Breast epithelium (tissue), 4 donors: ENCODE measurements around the gene CBARP. TPM values are rescaled to one million over a fixed set of nuclear protein-coding genes. Genes with fewer than 3 reads are reported as not detected.

ENCODE experiments used
- DNase-seq, 2 donors: peaks; one replicate each; pipeline ENCODE4 v3.0.0-alpha.2; 2019; ENCODE audit warnings: low spot score in 2 of 2
- H3K27ac ChIP-seq, 2 donors: fragments of 200-600 bp; sonication (generic) in 1 of 2; one replicate each; pipeline ENCODE4 v1.5.1; 2016 to 2019; ENCODE audit warnings: mild to moderate bottlenecking in 1 of 2
- H3K27me3 ChIP-seq, 2 donors: fragments of 200-600 bp; sonication (generic) in 1 of 2; one replicate each; pipeline versions ENCODE4 v1.5.1 to v1.6.0; 2017 to 2019; ENCODE audit warnings: control low read depth in 1 of 2, mild to moderate bottlenecking in 1 of 2
- H3K36me3 ChIP-seq: fragments of 200-600 bp; one replicate; pipeline ENCODE4 v1.5.1; 2019
- H3K4me1 ChIP-seq, 2 donors: fragments of 200-600 bp; sonication (generic); one replicate each; pipeline ENCODE4 v1.5.1; 2016 to 2019; ENCODE audit warnings: control low read depth in 1 of 2
- H3K4me3 ChIP-seq, 3 donors: fragments of 200-600 bp; sonication (generic); 1 replicate in 2 of 3; 2 replicates in 1 of 3; pipeline ENCODE4 v1.5.1; 2016 to 2019; ENCODE audit warnings: mild to moderate bottlenecking in 3 of 3, moderate library complexity in 2 of 3
- H3K9me3 ChIP-seq, 2 donors: fragments of 200-600 bp; sonication (generic) in 1 of 2; one replicate each; pipeline ENCODE4 v1.5.1; 2016 to 2019; ENCODE audit warnings: control low read depth in 1 of 2
- CTCF ChIP-seq, 3 donors: fragments of 450-650 bp; IDR thresholded peaks; one replicate each; pipeline ENCODE4 v1.5.1; 2016 to 2017; ENCODE audit warnings: antibody characterized with exemption in 3 of 3, mild to moderate bottlenecking in 3 of 3, moderate library complexity in 3 of 3
- POLR2A ChIP-seq: fragments of 450-650 bp; IDR thresholded peaks from one replicate; pipeline ENCODE4 v1.6.1; 2016; ENCODE audit warnings: antibody characterized with exemption, mild to moderate bottlenecking, moderate library complexity
- POLR2AphosphoS5 ChIP-seq, 3 donors: sonication (generic); formaldehyde crosslinking; IDR thresholded peaks; one replicate each; pipeline ENCODE4 v1.6.1; 2017; ENCODE audit warnings: antibody characterized with exemption in 3 of 3
- intact Hi-C: fragments of 100-400 bp; cut with DNase I; formaldehyde crosslinking; loops from one replicate; pipeline ENCODE4 v1.15.1; 2023; ENCODE audit warnings: low total_unique reads
- total RNA-seq, 3 donors: library from RNA; depleted of rRNA; stranded (reverse); fragments of >200 nt; gene quantifications; one replicate each; pipeline ENCODE4 v1.1.0, GENCODE V29; 2016

CBARP gene
- total RNA-seq, 3 donors from 2014 or later: 0.98 to 4.8 TPM; not detected in 1

GRCh38 chr19:1284293-1284978, 46.6 kb upstream of the CBARP start:
- DNase-seq: no peak
- Histone ChIP-seq H3K27me3 (peaks cover 20 to 60% of the 10 kb centered on the region in 2 donors), H3K36me3 (no peaks in the 10 kb centered on the region), H3K27ac (no peak overlapping the region), H3K4me3 (no peak overlapping the region), H3K9me3 (no peaks in the 10 kb centered on the region), H3K4me1 (no peaks in the 10 kb centered on the region)
- intact Hi-C loops: no loop called here
- TF ChIP-seq POLR2A: no peak
- TF ChIP-seq CTCF (IDR thresholded peaks at IDR 0.05): no peak
- no peak for TF ChIP-seq POLR2AphosphoS5 (IDR thresholded peaks at IDR 0.05)

- peaks cover 20 to 55% of the 10 kb centered on the region in 2 donors for H3K27me3 ChIP-seq
- H3K9me3 ChIP-seq: no peaks in the 10 kb centered on the region
- H3K27ac ChIP-seq: no peak overlapping the region
- H3K4me3 ChIP-seq: no peak overlapping the region
- H3K4me1 ChIP-seq: no peaks in the 10 kb centered on the region
- TF ChIP-seq POLR2A (no peak), POLR2AphosphoS5 (IDR thresholded peaks at IDR 0.05) (no peak), CTCF (IDR thresholded peaks at IDR 0.05) (no peak)
- intact Hi-C loops: no loop called here
- no peaks in the 10 kb centered on the region for H3K36me3 ChIP-seq
- DNase-seq: no peak
Measured at GRCh38 chr19:1283917-1284292, 46.1 kb upstream of the CBARP start.

DNA sequence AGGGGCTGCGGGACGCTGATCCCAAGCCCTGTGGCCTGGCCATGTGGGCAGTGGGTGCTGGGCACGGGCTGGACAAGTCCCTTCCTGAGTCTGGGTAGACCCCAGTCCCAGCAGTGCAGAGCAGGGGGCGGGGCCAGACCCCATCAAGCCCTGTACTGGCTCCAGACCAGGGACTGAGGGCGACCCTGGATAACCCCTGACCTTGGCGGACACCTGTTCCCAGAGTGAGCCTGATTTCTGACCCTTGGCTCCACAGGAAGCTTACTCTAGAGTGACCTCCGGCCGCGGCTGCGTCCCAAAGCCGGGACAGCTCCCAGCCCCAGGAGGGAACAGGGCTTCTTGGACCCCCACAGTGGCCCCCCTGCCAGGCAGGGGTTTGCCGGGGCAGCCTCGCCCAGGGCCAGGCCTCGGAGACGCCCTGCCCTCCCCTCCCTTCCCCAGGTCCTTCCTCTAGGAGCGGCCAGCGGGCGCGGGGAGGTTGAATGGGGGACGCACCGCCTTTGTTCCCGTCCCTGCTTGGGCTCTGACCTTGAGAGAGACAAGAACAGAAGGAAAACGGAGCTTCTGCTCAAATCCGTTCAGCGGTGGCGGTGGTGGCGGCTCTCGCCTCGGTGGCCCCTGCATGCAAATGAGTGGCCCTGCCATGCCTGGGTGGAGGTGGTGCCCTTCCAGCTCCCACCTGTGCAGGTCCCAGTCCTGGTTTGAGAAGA, 45.6 kb upstream of the CBARP start:
- peaks cover 16 to 49% of the 10 kb centered on the region in 2 donors for H3K27me3 ChIP-seq

GRCh38 chr19:1282588-1283206, 44.9 kb upstream of the CBARP start:
- DNase-seq: no peak
- intact Hi-C loops: no loop called here
- Histone ChIP-seq H3K9me3 (no peaks in the 10 kb centered on the region), H3K27ac (no peak overlapping the region), H3K4me1 (no peaks in the 10 kb centered on the region), H3K36me3 (no peaks in the 10 kb centered on the region), H3K27me3 (peaks cover 13 to 43% of the 10 kb centered on the region in 2 donors), H3K4me3 (no peak overlapping the region)
- no peak for TF ChIP-seq POLR2A
- TF ChIP-seq POLR2AphosphoS5 (IDR thresholded peaks at IDR 0.05): no peak
- no peak for TF ChIP-seq CTCF (IDR thresholded peaks at IDR 0.05)

More for the DNA sequence above, 45.6 kb upstream of the CBARP start:
- Histone ChIP-seq H3K4me3 (no peak overlapping the region), H3K4me1 (no peaks in the 10 kb centered on the region), H3K9me3 (no peaks in the 10 kb centered on the region), H3K36me3 (no peaks in the 10 kb centered on the region), H3K27ac (no peak overlapping the region)
- intact Hi-C loops: no loop called here
- DNase-seq: no peak
- no peak for TF ChIP-seq CTCF (IDR thresholded peaks at IDR 0.05)
- TF ChIP-seq POLR2AphosphoS5 (IDR thresholded peaks at IDR 0.05): no peak
- TF ChIP-seq POLR2A: no peak
